Inferior parietal cortex (tissue), 1 donor: ENCODE measurements around the gene APPBP2.
A peak's percentile ranks its signal among the peaks of the same experiment; 100 is the strongest.
"Not testable (repeated sequence)": the region's sequence is repeated elsewhere in the genome, so short reads cannot be mapped to it uniquely, and the experiment has no call there.

ENCODE experiments used
- DNase-seq: peaks from one replicate; pipeline ENCODE4 v3.0.0-alpha.2; 2016; ENCODE audit errors: extremely low spot score

Gene APPBP2

DNA sequence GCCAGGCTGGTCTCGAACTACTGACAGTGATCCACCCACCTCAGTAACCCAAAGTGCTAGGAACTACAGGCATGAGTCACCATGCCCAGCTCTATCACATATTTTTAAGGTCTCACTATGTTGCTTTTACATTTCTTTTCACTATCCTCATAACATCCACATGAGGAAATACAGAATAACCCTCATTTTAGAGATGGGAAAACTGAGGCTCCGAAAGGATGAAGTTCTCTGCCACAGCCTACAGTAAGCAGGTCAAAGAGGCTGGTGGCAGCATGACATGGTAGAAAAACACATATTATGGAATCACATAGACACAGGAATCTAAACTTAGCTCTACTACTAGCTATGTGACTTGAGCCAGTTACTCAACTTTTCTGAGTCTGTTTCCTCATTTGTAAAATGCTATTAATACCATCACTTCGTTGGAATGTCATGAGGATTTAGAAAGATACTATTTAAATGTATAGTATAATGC lies 32.2 kb downstream of the APPBP2 start:
- DNase-seq, result no peak

DNA sequence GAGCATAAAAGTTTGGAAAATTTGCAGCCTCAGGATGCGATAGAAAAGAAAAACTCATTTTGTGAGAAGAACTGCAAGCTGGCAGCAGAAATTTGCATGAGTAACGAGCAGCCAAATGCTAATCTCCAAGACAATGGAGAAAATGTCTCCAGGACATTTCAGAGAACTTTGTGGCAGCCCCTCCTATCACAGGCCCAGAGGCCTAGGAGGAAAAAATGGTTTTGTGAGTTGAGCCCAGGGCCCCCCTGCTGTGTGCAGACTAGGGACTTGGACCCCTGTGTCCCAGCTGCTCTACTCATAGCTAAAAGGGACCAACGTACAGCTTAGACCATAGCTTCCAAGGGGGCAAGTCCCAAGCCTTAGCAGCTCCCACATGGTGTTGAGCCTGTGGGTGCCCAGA lies 34.3 kb downstream of the APPBP2 start:
- DNase-seq, result no peak

DNA sequence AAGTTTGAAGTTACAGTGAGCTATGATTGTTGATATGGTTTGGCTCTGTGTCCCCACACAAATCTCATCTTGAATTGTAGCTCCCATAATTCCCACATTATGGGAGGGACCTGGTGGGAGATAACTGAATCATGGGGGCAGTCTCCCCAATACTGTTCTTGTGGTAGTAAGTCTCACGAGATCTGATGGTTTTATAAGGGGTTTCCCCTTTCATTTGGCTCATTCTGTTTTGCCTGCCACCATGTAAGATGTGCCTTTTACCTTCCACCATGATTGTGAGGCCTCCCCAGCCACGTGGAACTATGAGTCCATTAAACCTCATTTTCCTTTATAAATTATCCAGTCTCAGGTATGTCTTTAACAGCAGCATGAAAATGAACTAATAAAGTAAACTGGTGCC lies 35.4 kb downstream of the APPBP2 start:
- not testable (repeated sequence) for DNase-seq

DNA sequence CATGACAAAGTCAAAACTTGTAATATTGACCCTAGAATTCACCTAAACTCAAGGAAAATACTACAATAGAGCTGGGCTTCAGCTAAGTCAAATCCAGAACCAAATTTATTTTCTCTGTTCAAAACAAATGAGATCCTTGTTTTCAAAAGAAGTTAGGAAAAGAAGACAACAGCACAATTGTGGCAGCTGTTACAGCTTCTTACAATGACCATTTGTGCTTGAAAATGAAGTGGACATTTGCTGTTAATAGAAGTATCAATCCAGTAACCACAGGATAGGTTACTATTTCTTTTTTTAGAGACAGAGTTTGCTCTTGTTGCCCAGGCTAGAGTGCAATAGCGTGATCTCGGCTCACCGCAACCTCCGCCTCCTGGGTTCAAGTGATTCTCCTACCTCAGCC lies 44.4 kb downstream of the APPBP2 start:
- peak; percentile 70 for DNase-seq

DNA sequence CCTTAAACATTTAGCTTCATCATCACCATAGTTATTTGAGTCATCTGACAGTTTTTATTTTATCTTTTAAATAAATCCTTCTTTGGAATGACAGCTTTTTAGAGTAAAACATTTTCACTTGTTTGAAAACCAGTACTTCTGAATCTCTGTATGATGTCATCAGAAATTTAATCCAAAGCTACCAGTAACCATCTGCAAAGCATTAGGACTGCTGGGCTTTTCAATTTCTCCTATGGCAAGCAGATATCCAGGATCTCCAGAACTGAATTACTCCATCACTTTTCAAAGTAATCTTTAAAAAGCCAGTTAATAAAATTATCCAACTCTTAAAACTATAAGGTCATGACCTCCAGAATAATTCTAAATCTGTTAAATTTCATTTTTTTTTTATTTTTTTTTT lies 52.3 kb downstream of the APPBP2 start:
- DNase-seq, result no peak

DNA sequence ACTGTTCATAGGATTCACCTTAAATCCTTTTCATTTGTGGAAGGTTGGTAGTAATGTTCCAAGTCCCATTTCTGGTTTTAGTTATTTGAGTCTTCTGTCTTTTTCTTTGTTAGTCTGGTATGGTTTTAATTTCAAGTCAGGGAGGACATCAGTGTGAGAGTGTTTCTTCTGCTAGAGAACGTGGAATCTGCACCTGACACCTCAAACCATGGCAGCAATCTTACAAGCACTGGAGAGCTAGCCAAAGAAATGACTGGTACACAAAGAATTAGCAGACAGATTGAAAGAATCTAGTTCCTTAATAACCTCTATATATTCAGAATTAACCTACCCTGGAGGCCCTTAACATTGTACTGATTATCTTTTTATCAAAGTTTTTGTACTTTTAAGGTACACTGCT lies 53.6 kb downstream of the APPBP2 start:
- DNase-seq, result no peak

DNA sequence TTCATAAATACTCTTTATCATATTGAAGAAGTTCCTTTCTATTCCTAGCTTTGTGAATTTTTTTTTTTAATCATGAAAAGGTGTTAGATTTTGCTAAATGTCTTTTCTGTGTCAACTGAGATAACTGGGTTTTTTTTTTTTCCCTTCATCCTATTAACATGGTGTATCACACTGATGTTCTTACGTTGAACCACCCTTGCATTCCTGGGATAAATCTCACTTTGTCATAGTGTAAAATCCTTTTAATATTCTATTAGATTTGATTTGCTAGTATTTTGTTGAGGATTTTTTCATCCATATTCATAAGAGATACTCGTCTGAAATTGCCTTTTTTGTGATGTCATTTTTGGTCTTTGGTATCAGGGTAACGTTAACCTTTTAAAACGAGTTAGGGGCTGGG lies 54.6 kb downstream of the APPBP2 start:
- DNase-seq, result no peak

DNA sequence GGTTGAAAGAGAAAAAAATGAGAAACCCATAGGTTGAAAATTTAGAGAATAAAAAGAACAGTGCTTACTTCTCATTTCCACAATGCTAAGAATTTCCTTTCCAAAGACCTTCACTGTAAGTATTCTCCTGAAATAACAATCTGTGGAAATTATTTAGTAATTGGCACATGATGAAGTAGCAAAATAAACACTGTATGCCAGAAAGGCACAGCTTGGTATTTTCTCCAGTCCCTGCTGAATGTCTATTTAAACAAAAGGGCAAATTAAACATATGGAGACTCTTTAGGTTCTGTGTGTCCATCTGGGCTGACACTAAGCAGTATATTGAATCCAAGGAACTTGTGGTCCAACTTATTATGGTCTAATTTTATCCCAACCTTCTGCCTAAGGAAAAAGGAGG lies 57.7 kb downstream of the APPBP2 start:
- DNase-seq, result no peak

DNA sequence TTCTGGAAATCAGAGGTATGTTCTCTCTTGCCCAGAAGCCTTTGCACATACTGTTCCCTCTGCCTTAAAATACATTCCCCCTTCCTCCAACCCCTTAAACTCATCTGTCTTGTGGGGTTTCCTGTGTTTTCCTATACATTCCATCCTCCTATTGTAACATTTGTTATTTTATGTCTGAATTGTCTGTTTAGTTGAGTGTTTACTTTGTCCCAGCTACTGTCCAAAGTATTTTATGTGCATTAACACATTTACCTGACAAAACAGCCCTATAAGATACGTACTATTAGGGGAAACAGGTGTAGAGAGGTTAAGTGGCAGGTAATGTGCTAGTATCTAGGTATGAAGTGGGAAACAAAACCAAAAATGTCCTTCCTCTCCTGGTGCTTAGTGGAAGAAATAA lies 61.7 kb downstream of the APPBP2 start:
- DNase-seq, result no peak

DNA sequence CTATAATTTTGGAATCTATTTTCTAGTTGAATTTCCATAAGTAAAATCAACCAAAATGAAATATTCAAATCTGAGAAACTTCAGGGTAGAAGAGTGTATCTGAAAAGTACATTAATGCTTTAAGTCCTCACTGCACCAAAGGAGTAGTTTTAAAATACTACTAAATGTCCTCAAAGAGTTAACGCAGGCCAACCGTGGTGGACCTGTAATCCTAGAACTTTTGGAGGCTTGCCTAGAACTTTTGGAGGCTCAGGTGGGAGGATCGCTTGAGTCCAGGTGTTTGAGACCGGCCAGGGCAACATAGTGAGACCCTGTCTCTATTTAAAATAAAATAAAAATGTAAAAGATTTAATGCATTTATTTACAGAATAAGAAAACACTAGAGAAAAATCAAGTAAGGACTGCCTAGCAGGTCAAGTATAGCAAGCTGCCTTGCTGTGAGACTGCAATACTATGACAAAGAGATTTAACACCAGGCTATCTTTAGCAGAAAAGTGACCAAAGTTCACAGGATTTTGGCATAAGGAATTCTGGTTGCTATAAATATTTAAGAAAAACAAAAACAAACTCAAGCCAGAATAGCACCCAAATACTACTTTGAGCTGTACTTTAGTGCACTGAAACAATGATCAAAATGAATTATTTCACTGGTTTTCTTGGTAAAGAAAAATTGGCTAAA lies 62.7 kb downstream of the APPBP2 start:
- DNase-seq, result no peak

DNA sequence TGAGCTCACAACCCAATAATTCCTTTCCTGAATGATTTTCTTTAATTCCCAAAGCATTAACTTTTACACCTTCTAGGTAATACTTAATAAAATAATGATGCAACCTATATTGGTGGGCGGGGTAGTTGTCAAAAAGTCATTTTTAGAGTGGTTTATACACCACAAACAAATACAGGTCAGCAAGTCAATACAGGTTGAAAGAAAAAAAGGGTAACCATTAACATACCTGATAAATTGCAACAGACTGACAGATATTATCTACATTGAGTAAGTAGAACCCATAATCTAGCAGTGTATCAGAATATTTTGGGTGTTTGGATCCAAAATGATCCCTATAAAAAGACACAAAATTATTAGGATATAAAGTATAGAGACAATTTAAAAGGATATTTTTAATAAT lies 64.5 kb downstream of the APPBP2 start:
- no peak for DNase-seq

DNA sequence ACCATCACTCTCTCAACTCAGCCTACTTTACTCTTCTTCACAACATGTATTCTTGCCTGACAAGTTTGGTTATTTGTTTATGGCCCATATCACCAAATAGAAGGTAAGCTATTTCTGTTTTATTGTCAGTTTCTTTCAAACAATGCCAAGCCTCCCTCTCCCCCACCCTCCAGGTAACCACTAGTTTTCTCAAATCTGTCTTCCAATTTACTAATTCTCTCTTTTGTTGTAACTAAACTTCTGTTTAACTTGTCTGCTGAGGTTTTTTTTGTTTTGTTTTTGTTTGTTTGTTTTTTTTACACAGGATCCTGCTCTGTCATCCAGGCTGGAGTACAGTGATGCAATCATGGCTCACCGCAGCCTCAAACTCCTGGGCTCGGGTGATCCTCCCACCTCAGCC lies 68.9 kb downstream of the APPBP2 start:
- DNase-seq, result no peak

DNA sequence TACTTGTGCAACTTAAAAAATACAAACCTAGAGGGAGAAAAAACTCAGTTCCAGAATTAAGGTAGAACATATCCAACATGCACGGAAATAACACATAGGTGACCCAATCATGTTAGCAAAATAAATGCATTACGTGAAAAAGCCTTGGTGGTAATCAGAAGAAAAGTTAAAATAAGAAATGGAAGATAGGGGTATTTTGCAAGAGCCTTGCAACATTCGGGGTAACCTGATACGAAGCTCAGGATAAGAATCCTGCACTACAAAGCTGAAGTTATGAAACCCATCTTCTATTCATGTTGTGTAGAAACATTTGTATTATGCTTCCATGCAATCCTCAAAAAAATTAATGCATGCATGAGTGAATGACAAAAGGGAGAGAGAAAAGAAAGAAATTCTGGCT lies 70.7 kb downstream of the APPBP2 start:
- no peak for DNase-seq

DNA sequence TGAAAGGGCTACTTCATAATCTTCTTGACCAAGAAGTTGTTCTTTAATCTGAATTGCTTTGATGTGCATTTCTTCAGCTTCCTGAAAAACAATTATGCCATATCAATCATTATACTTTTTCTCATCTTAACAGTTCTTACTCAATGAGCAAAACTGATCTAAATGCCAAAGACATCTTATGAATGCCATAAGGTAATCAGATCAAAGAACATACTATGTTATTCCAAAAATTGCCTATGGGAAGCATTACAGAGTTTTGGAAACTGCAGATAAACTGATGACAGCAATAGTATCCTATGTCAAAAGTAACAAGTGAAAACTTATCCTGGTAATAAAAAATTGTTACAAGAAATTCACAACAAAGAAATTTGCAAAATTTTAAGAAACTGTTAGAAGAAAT lies 74.1 kb downstream of the APPBP2 start:
- DNase-seq, result no peak

DNA sequence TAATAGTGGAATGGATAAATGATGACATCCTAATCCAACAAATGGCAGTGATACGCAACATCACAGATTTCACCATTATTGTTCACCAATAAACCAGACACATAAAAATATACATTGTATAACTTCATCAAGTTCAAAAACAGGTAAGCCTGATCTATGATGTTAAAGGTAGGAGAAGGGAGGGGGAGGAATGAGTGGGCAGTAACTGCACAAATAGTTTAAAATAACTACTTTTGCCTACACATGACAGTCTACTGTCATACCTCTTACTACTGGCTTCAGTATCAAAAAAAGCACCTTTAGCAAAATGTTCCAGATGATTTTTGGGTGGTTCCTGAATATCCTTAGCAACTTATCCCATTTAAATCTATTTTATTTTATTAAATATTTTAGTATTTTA lies 75.0 kb downstream of the APPBP2 start:
- DNase-seq, result no peak

DNA sequence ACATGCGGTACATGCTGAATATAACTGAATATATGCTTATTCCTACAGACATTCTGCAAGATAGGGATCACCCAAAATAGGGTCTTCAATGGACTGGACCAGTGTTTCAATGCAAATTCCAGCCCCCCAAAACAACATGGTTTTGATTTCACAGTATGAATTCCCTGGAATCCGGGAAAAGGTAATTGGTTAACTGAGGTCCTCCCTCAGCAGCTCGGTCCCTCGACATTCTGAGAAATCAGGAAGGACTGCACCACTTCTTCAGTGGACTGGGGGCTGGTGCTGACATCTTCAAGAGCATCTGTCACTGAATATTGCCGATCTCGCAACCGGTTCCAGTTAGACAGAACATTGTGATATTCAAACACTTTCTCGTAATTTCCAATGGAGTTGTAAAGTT lies 78.7 kb downstream of the APPBP2 start:
- DNase-seq, result no peak

DNA sequence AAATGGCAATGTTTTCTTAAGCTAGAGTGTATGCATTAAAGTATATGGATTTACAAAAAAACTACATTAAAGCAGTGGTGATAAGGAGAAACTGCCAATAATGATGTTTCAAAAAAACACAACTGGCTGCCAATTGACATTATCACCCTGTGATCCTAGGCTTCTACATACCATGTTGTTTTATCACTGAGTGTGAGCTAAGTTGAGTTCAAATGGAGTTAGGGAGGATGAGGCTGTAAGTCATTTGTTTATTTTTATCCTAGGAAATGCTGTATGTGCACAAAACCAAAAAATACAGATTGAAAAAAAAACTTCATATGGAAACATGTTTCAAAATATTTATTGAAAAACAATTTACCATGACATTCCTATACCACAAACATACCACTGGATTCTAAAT lies 80.9 kb downstream of the APPBP2 start:
- no peak for DNase-seq

DNA sequence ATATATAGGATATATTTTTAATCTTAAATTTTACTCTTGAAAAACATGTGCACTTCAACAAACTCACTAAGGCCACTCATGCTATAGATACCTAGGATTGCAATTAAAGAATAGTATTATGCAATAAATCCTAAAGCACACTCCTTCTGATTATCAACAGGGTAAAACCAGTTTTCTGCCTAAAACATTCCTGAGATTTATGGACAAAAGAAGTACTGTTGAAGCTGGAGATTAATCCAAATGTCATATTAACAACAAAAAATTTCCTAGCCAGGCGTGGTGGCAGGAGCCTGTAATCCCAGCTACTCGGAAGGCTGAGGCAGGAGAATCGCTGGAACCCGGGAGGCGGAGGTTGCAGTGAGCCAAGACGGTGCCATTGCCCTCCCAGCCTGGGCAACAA lies 82.3 kb downstream of the APPBP2 start:
- no peak for DNase-seq

DNA sequence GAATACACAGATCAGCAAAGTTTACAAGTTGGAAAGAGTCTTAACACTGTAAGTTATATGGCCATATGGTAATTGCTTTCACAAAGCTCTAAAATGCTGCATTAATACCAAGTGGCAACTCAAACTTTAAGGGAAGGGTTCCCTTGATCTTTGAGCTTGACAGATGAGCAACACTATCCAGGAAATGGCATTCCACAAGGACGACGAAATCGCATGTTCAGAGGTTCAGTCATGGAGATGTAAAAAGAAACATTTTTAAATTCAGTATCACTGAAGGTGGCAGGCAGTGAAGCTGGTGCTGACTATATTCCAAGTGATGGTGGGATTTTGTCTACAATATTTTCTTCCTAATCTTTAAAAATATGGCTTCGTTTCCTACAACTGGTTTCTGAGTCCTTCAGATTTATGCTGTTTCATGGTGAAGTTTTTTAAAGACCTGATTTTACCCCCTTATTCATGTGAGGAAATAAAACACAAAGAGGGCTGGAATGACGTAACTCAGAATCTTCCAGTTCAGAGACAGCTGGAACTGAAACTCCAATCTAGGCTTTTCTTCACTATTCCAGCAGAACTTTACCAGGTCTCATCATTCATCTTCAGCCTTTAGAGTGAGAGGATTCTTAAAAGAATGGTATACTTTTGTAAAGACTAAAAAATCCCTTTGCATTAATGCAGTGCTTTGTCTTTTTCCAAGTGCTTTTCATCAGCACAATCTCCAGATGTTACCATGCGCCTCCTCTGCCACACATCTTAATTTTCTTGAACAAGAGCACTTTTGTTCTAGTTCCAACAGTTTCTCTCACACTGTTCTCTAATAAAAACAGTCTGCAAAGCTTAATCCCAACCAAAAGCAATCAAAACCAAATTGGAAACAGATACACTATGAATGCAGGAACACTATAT lies 83.5 kb downstream of the APPBP2 start:
- DNase-seq, result peak; percentile 62

DNA sequence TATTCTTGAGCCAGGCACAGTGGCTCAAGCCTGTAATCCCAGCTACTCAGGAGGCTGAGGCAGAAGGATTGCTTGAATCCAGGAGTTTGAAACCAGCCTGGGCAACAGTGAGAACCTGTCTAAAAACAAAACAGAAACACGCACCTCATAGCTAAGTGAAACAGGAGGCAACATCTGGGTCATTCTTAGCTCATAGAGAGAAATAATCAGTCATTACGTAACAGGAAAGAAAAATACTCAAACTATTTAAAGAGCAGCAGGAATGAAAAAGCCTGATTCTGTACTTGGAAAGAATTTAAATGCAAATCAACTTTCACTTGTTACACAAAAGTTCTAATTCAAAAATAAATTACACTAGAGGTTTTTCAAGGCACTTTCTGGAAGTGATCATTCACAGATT lies 86.5 kb downstream of the APPBP2 start:
- no peak for DNase-seq

DNA sequence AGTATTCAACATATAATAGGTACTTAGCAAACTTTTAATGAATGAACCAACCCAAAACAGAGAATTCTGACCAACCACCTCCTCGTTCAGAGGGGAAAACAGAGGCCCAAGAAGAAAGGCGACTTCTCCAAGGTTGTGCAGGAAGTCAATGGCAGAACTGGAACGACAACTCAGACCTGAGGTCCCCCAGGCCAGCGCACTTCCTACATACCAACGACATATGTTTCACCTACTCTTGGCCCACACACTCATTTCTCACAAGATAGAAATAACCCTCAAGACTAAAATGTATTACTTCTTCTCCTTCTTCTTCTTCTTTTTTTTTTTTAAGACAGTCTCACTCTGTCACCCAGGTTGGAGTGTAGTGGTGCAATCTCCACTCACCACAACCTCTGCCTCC lies 89.4 kb downstream of the APPBP2 start:
- no peak for DNase-seq

DNA sequence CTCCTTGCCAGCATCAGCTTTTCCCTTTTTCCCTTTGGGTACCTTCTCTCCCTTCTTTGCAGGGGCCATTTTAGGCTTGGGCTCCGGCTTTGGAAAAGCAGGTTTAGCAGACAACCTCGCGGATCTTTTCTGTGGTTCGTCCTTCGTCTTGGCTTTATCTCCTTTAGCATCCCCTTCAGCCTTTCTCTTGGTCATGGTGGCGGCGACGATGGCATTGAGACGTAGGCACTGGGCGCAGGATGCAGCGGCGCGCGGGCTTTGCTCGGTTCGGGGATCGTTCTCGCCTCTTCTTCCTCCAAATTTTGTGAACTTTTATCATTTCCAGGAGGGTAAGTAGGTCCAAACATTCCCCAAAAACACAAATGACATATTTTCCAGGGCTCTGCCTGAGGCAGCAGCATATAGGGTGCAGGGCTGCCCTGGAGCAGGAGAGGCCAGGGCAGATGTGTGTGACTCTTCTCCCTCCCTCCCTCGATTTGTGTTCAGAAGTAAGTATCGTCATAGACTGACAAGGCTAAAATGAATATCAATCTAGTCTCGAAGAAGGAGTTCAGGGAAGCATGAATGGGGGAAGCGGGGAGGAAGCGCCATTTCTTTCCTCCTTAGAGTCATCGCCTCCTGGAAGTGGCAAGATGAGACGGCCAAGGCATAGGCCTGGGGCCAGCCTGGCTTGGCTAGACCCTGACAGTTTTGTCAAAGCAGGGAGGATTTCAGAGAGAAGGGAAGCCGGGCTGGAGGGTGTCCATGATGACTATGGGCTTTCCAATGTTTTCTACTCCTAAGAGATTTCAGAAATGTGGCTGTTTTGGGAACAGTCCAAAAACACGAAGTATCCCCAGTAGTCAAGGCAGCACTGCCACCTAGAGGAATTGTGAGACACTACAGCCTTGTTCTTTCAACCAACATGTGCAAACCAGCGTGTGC lies 90.5 kb downstream of the APPBP2 start:
- DNase-seq, result peak; percentile 100
